Trophoblast cell (in vitro differentiated cells and primary cell): ENCODE results near the gene PIP4K2C.

Source experiments
- DNase-seq, 2 donors: peaks; one replicate each; pipeline ENCODE4 v3.0.0-alpha.2; 2016
- H2AFZ ChIP-seq: 2 replicates; pipeline ENCODE4 v1.6.1; 2013; ENCODE audit warnings: low read length, moderate library complexity, mild to moderate bottlenecking; ENCODE audit not compliant: insufficient read depth, poor library complexity
- H2AK5ac ChIP-seq: 2 replicates; pipeline ENCODE4 v1.6.1; 2013; ENCODE audit warnings: mild to moderate bottlenecking, low read length
- H2BK120ac ChIP-seq: 2 replicates; pipeline ENCODE4 v1.6.1; 2013; ENCODE audit warnings: low read length, mild to moderate bottlenecking, moderate library complexity; ENCODE audit not compliant: insufficient read depth, poor library complexity
- H2BK12ac ChIP-seq: 2 replicates; pipeline ENCODE4 v1.6.1; 2013; ENCODE audit warnings: mild to moderate bottlenecking, low read length, moderate library complexity
- H2BK5ac ChIP-seq: 2 replicates; pipeline ENCODE4 v1.6.1; 2013; ENCODE audit warnings: low read length, low read depth, moderate library complexity, mild to moderate bottlenecking; ENCODE audit not compliant: poor library complexity
- H3K14ac ChIP-seq: 2 replicates; pipeline ENCODE4 v1.6.1; 2013; ENCODE audit warnings: mild to moderate bottlenecking, low read length
- H3K18ac ChIP-seq: 2 replicates; pipeline ENCODE4 v1.6.1; 2013; ENCODE audit warnings: mild to moderate bottlenecking, low read length
- H3K23ac ChIP-seq: 2 replicates; pipeline ENCODE4 v1.6.1; 2013; ENCODE audit warnings: low read length
- H3K27ac ChIP-seq: 2 replicates; pipeline ENCODE4 v1.5.1; 2013; ENCODE audit warnings: low read depth, mild to moderate bottlenecking, inconsistent platforms, low read length, moderate library complexity
- H3K27me3 ChIP-seq: 2 replicates; pipeline ENCODE4 v1.6.1; 2013; ENCODE audit warnings: inconsistent platforms, mild to moderate bottlenecking, low read length, moderate library complexity; ENCODE audit not compliant: insufficient read depth
- H3K36me3 ChIP-seq, 2 experiments: 1 replicate in 1 of 2; 2 replicates in 1 of 2; pipeline ENCODE4 v1.6.1; 2013; ENCODE audit warnings: low read length in 2 of 2, mild to moderate bottlenecking in 2 of 2, moderate library complexity in 1 of 2; ENCODE audit not compliant: insufficient read depth in 2 of 2, control insufficient read depth in 1 of 2
- H3K4ac ChIP-seq: 2 replicates; pipeline ENCODE4 v1.6.1; 2013; ENCODE audit warnings: low read depth, mild to moderate bottlenecking, low read length, moderate library complexity
- H3K4me1 ChIP-seq, 2 experiments: 1 replicate in 1 of 2; 2 replicates in 1 of 2; pipeline ENCODE4 v1.6.1; 2013; ENCODE audit warnings: low read length in 2 of 2, mild to moderate bottlenecking in 2 of 2, moderate library complexity in 1 of 2; ENCODE audit not compliant: insufficient read depth in 2 of 2, control insufficient read depth in 1 of 2
- H3K4me2 ChIP-seq: 2 replicates; pipeline ENCODE4 v1.6.1; 2013; ENCODE audit warnings: inconsistent platforms, mild to moderate bottlenecking, low read length, moderate library complexity
- H3K4me3 ChIP-seq: 2 replicates; pipeline ENCODE4 v1.5.1; 2013; ENCODE audit warnings: mild to moderate bottlenecking, low read depth, low read length, inconsistent platforms
- H3K79me1 ChIP-seq: one replicate; pipeline ENCODE4 v1.6.1; 2013; ENCODE audit warnings: low read length
- H3K79me2 ChIP-seq: 2 replicates; pipeline ENCODE4 v1.6.1; 2013; ENCODE audit warnings: low read length, mild to moderate bottlenecking; ENCODE audit not compliant: control insufficient read depth, insufficient read depth, poor library complexity
- H3K9ac ChIP-seq: 2 replicates; pipeline ENCODE4 v1.6.1; 2013; ENCODE audit warnings: mild to moderate bottlenecking, low read length
- H3K9me3 ChIP-seq: 2 replicates; pipeline ENCODE4 v1.6.1; 2013; ENCODE audit warnings: low read depth, mild to moderate bottlenecking, control low read depth, inconsistent platforms, low read length; ENCODE audit not compliant: insufficient read depth
- H4K12ac ChIP-seq: 2 replicates; pipeline ENCODE4 v1.6.1; 2013; ENCODE audit warnings: low read depth, mild to moderate bottlenecking, low read length, moderate library complexity
- H4K8ac ChIP-seq: 2 replicates; pipeline ENCODE4 v1.6.1; 2013; ENCODE audit warnings: low read depth, mild to moderate bottlenecking, low read length, moderate library complexity
- H4K91ac ChIP-seq: one replicate; pipeline ENCODE4 v1.6.1; 2013; ENCODE audit warnings: low read depth, mild to moderate bottlenecking, low read length, moderate library complexity
- WGBS: extraction: QIAGEN DNeasy Blood & Tissue Kit; methylation state at CpG from one replicate; pipeline ENCODE4 v1.1.7; 2013; ENCODE audit warnings: missing lambda C conversion rate; ENCODE audit not compliant: insufficient read length, insufficient coverage; ENCODE audit errors: extremely low coverage; 5-methylcytosine and 5-hydroxymethylcytosine counted together

PIP4K2C gene

DNA sequence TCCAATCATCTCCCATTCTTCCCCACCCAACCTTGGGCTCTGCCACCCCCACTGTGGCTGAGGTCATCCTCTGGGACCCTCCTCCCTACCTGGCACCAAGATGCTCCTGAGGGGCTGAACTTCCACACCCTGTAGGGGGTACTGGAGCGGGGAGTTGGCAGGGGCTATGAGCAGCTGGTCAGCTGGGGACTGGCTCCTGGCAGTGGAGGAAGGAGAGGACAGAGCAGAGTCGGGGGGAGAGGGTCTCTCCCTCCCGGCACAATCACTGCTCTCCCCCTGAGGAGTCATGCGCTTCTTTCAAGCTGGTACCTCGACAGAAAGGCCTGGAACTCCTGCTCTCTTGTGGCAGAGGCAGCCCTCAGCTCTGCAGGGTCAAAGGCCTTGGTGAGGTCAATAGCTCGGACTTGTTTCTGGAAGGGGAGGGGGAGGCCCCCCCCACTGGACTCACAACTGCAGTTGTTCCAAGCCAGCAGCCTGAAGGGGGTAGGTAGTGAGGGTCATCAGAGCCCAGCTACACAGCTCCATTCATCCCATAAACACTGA, 40.0 kb downstream of the PIP4K2C start:
- no peak overlapping the region for H3K4me2 ChIP-seq
- no peak overlapping the region for H3K27ac ChIP-seq
- H4K8ac ChIP-seq, result no peak overlapping the region
- no peak overlapping the region for H2BK5ac ChIP-seq
- no CpG with 5 or more reads among the region's 6 CpGs for WGBS
- H3K79me2 ChIP-seq, result peaks cover 2% of the 10 kb centered on the region
- H3K9me3 ChIP-seq, result peaks cover 24% of the 10 kb centered on the region
- H4K91ac ChIP-seq, result no peak overlapping the region
- H3K4me3 ChIP-seq, result no peak overlapping the region
- no peak overlapping the region for H3K23ac ChIP-seq
- H3K27me3 ChIP-seq, result peaks cover 68% of the 10 kb centered on the region
- no peak overlapping the region for H3K4ac ChIP-seq
- H3K4me1 ChIP-seq, result peaks cover 4% of the 10 kb centered on the region in 2 experiments
- H3K9ac ChIP-seq, result no peak overlapping the region
- no peak overlapping the region for H3K14ac ChIP-seq
- no peak overlapping the region for H3K18ac ChIP-seq
- H3K79me1 ChIP-seq, result no peaks in the 10 kb centered on the region
- no peak overlapping the region for H2AK5ac ChIP-seq
- no peak overlapping the region for H2BK12ac ChIP-seq
- DNase-seq, result no peak
- no peak overlapping the region for H4K12ac ChIP-seq
- H3K36me3 ChIP-seq, result no peaks in the 10 kb centered on the region
- H2AFZ ChIP-seq, result no peak overlapping the region
- H2BK120ac ChIP-seq, result no peak overlapping the region

DNA sequence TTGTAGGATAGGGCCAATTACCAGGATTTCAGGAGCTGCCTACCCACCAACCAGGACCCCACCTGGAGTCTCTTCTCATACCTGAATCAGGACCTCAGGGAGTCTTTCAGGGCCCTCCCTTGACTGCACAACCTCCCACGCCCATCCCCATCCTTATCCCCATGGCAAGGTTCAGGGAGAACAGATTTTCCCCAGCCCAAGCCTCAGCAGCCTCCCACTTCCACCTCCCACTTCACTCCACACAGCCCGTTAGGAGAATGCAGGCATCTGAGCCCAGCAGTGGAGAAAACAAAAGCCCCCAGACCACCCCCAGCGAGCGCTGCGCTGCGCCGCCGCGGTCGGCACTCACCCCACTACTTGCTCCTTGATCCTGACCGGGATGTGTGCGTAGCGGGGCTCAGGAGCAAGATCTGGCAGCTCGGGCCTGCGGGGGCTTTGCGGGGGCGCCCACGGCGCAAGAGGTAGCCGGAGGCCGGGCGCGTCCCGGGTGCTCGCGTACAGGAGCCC, 40.6 kb downstream of the PIP4K2C start:
- WGBS, result no CpG with 5 or more reads among the region's 26 CpGs

DNA sequence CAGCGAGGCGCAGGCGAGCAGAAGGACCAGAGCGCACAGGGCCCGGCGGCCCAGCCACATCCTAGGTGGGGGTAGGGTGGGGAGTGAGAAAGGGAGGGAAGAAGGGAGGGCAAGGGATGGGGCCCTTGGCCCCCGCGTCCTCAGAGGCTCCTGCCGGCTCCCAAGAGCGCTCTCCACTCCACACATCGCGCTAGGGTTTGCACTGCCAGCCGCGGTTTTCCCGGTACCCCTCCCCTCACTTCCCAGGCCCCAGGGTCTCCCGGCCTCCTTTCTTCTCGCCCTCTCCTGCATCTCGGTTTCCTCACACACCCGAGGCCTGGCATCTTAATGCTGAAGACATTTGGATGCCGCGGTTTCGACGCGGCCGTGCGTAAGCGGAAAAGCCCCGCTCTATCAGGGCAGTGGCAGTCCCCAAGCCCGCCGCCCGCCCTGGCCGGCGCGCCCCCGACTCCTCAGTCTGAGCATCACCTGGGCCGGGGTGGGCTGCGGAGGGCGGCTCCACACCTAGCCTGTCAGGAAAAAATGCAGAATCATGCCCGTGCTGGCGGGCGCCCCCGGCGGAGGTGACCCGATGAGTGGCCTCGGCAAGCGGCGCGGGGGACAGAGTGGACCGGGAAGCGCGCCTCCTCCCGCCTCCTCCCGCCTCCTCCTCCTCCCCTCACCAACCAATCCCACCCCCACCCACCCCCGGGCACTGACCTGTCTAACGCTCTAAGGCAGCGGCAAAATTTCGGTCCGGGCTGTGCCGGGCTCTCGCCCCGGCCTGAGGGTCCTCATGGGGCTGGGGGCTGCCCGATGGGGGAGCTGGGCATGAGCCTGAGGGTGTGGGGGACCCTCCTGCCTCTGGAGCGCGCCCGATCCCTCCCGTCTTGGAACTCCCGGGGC, 41.3 kb downstream of the PIP4K2C start:
- Histone ChIP-seq H2AK5ac (no peak overlapping the region), H3K9ac (no peak overlapping the region), H4K91ac (no peak overlapping the region), H3K79me2 (peaks cover 2% of the 10 kb centered on the region), H2AFZ (peak overlapping the region; percentile 23), H4K8ac (no peak overlapping the region), H3K4ac (no peak overlapping the region), H3K4me3 (peak overlapping the region; percentile 17), H3K14ac (no peak overlapping the region), H2BK12ac (no peak overlapping the region), H3K27me3 (peaks cover 55% of the 10 kb centered on the region), H3K4me1 (peaks cover 4% of the 10 kb centered on the region in 2 experiments), H3K36me3 (no peaks in the 10 kb centered on the region), H3K79me1 (no peaks in the 10 kb centered on the region), H3K18ac (peak overlapping the region; percentile 68), H3K27ac (no peak overlapping the region), H2BK5ac (no peak overlapping the region), H3K23ac (no peak overlapping the region), H4K12ac (no peak overlapping the region), H3K9me3 (peaks cover 24% of the 10 kb centered on the region), H2BK120ac (no peak overlapping the region), H3K4me2 (peak overlapping the region; percentile 84)
- WGBS, result no CpG with 5 or more reads among the region's 67 CpGs
- DNase-seq, result peak in 1 of 2 donors; percentile 14

More for the DNA sequence above, 40.6 kb downstream of the PIP4K2C start:
- no peak overlapping the region for H2BK5ac ChIP-seq
- H4K91ac ChIP-seq, result no peak overlapping the region
- H3K36me3 ChIP-seq, result no peaks in the 10 kb centered on the region
- no peak overlapping the region for H4K12ac ChIP-seq
- H2AFZ ChIP-seq, result no peak overlapping the region
- no peak overlapping the region for H3K4me3 ChIP-seq
- H3K79me1 ChIP-seq, result no peaks in the 10 kb centered on the region
- H2AK5ac ChIP-seq, result no peak overlapping the region
- no peak overlapping the region for H3K4me2 ChIP-seq
- H3K4ac ChIP-seq, result no peak overlapping the region
- H4K8ac ChIP-seq, result no peak overlapping the region
- no peak overlapping the region for H3K18ac ChIP-seq
- H3K23ac ChIP-seq, result no peak overlapping the region
- H2BK12ac ChIP-seq, result no peak overlapping the region
- DNase-seq, result no peak
- H3K9me3 ChIP-seq, result peaks cover 24% of the 10 kb centered on the region
- H3K4me1 ChIP-seq, result peaks cover 4% of the 10 kb centered on the region in 2 experiments
- H3K14ac ChIP-seq, result no peak overlapping the region
- H3K27ac ChIP-seq, result no peak overlapping the region
- H3K9ac ChIP-seq, result no peak overlapping the region
- H3K79me2 ChIP-seq, result peaks cover 2% of the 10 kb centered on the region
- H2BK120ac ChIP-seq, result no peak overlapping the region
- H3K27me3 ChIP-seq, result peaks cover 61% of the 10 kb centered on the region

DNA sequence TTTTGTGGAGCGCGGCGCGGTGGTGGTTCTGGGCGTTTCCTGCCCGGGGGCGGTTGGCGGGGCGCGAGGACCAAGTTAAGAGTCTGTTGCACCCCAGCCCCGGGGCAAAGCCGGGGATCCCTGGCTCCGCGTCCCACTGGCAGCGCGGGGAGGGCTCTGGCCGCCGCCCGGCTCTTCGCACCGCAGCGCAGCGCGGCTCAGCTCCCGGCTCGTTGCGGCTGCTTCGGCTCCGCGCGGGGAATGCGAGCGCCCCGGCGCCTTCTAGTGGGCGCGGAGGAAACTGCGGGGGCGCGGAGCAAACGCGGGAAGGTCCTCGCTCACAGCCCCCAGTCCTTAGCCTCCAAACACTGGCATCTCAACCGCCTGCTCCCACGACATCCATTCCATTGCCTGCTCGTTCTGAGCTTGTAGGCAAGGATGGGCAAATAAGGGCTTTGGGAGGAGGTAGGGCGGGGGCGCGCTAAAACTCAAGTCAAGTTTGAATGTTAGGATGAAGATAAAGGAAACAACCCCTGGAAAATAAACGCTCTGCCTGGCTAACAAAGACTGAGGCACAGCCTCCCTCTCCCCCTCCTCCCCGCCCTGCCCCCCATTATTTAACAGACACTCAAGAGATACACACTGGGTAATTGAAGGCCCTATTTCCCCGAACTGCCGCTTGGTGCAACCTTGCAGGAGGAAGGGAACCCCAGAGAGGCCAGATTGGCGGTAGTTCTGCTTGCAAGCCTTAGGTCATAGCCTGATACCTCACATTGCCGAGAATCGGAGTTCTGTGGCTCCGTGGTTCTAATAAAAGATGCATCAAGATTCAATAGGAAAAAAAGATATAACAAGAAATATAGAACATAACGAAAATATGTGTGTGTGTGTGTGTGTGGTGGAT, 42.2 kb downstream of the PIP4K2C start, which contains the start of gene B4GALNT1:
TSS of gene B4GALNT1 (minus strand) at position 244 of the 883 bp plus-strand sequence. CDS start 1,069 bp downstream, outside the sequence.
- WGBS, result 100% methylated on average over 1 of the region's 58 CpGs

More for the DNA sequence above, 42.2 kb downstream of the PIP4K2C start, which contains the start of gene B4GALNT1:
- H4K12ac ChIP-seq, result no peak within 1 kb of the TSS
- H3K9me3 ChIP-seq, result peaks cover 16% of the 10 kb centered on the region
- no peak within 1 kb of the TSS for H4K8ac ChIP-seq
- DNase-seq, result peak; percentile 42 to 80
- H2BK5ac ChIP-seq, result no peak within 1 kb of the TSS
- H3K79me2 ChIP-seq, result peaks cover 2% of the 10 kb centered on the region
- H2BK120ac ChIP-seq, result no peak within 1 kb of the TSS
- H3K27me3 ChIP-seq, result peaks cover 47% of the 10 kb centered on the region
- no peaks in the 10 kb centered on the region for H3K36me3 ChIP-seq
- peak within 1 kb of the TSS; percentile 17 for H3K4me3 ChIP-seq
- H3K27ac ChIP-seq, result no peak within 1 kb of the TSS
- H3K4me2 ChIP-seq, result peak within 1 kb of the TSS; percentile 84
- H3K14ac ChIP-seq, result no peak within 1 kb of the TSS
- no peak within 1 kb of the TSS for H3K4ac ChIP-seq
- peak within 1 kb of the TSS; percentile 68 for H3K18ac ChIP-seq
- H2BK12ac ChIP-seq, result no peak within 1 kb of the TSS
- H3K4me1 ChIP-seq, result no peaks in the 10 kb centered on the region
- H3K79me1 ChIP-seq, result no peaks in the 10 kb centered on the region
- H2AK5ac ChIP-seq, result no peak within 1 kb of the TSS
- no peak within 1 kb of the TSS for H3K9ac ChIP-seq
- H2AFZ ChIP-seq, result peak within 1 kb of the TSS; percentile 23
- no peak within 1 kb of the TSS for H4K91ac ChIP-seq
- no peak within 1 kb of the TSS for H3K23ac ChIP-seq
